GM20431 (cell line): ENCODE measurements around the gene EDDM13.
"Not testable (repeated sequence)": the region's sequence is repeated elsewhere in the genome, so short reads cannot be mapped to it uniquely, and the experiment has no call there.

Experiments used
- in situ Hi-C: fragments of 300-500 bp; cut with MseI, MboI; formaldehyde crosslinking; loops from one replicate; pipeline ENCODE4 v1.15.0; 2020; ENCODE audit warnings: low sequenced_read_pairs; ENCODE audit not compliant: unreplicated experiment

Gene EDDM13

DNA sequence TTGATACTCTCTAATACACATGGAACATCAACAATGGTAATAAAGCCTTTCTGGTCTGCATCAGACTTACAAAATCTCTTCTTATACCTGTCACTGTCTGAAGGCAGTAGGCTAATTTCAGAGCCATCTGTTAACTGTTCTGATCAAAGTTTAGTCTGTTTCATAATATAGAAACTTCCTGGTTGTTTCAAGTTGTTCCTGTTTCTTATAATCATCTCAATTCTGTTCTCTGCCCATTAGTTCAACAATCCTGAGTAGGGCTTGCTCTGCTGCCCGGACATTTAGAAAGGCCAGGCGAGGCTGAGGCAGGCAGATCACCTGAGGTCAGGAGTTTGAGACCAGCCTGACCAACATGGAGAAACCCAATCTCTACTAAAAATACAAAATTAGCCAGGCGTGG is 47.4 kb downstream of the EDDM13 start:
- in situ Hi-C loops: no loop called here

DNA sequence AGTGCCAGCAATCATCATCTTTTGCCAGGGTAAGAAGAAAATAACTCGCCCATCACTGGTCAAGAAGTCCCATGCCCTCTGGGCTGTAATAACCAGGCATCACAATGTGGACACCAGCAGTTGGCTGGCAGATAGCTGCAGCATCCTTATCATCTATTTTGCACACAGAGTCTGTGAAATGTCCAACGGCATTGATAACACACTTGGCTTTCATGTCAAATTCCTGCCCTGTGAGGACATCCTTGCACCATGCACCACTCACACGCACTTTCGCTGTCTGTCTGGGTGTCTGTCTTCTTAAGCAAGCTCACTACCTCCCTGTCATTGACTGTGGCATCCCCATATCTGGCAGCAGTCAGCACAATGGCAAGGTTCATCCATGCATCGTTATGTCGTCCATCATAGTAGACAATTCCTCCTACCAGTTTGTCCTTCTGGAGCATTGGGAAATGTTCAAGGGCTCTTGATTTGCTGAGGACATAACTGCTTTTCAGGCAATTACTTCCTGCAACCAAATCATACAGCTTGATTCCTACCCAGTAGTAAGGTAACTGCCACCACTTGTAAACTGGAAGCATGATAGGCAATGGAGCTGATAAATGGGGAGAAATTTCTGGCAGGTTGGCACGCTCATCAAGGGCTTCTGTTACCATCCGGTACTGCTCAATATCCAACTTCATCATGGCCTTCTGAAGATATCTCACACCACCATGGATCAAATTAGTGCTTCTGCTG is 48.9 kb downstream of the EDDM13 start:
- in situ Hi-C loops: no loop called here

DNA sequence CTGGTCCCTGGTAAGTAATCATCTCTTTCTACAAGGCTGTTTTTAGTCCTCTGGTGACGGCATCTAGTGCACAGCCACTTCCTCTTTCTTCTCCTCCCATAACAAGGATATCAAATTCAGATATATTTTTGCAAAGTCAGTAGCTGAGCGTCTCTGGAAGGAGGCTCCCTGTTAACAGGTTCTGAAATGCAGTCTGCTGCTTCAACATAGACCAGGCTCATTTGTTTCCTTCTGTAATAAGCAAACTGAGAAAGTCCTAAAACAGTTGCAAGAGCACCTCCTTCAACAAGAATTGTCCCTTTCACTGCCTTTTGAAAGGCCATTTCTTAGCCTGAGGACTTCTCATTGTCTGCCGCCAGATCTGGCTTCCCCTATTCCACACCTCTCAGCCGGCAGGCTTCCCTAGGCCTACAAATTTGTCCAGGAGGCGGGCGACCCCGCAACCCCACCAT is 49.5 kb downstream of the EDDM13 start:
- in situ Hi-C loops: no loop called here

DNA sequence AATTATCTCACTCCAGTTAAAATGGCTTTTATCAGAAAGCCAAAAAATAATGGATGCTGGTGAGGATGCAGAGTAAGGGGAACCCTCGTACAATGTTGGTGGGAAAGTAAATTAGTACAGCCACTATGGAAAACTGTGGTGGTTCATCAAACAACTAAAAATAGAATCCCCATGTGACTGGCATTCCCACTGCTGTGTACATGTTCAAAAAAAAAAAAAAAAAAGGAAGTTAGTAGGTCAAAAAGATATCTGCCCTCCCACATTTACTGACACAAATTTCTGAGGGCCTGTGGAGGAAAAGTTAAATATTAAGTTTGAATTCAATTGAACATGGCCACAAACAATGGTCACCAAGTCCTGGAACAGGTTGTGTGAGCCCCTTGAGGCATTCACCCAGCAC is 51.9 kb downstream of the EDDM13 start:
- in situ Hi-C loops: no loop called here

DNA sequence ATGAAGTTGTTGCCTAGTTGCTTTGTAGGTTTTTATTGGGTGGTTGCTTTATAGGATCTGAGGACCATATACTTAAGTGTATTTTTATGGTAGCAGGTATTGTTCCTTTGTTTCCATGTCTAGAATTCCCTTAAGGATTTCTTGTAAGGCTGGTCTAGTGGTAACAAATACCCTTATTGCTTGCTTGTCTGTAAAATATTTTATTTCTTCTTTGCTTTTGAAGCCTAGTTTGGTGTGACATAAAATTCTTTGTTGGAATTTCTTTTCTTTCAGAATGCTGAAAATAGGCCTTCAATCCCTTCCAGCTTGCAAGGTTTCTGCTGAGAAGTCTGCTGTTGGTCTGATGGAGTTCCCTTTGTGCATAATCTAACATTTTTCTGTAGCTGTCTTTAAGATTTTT is 60.1 kb downstream of the EDDM13 start:
- in situ Hi-C loops: no loop called here

DNA sequence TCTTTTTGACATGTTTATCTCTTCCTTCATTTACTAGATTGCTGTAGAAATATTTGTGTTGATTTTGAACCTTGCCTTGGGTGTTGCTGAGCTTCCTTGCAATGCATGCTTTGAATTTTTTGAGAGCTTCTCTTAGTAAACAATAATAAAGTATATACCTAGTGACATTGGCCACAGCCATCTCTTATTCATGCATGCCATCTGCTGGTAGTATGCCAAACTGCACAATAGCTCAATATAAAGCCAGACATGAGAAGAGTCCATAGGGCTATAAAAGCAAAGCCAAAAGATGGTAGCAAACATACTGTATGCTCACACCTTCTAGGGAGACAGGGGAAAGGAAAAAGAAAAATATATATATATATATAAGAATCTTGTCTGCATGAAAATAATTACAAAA is 61.0 kb downstream of the EDDM13 start:
- in situ Hi-C loops: no loop called here

DNA sequence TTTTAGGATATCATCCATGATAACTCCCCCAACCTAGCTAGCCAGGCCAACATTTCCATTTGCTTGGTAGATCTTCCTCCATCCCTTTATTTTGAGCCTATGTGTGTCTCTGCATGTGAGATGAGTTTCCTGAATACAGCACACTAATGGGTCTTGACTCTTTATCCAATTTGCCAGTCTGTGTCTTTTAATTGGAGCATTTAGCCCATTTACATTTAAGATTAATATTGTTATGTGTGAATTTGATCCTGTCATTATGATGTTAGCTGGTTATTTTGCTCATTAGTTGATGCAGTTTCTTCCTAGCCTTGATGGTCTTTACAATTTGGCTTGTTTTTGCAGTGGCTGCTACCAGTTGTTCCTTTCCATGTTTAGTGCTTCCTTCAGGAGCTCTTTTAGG is 62.8 kb downstream of the EDDM13 start:
- in situ Hi-C loops: not testable (repeated sequence)

DNA sequence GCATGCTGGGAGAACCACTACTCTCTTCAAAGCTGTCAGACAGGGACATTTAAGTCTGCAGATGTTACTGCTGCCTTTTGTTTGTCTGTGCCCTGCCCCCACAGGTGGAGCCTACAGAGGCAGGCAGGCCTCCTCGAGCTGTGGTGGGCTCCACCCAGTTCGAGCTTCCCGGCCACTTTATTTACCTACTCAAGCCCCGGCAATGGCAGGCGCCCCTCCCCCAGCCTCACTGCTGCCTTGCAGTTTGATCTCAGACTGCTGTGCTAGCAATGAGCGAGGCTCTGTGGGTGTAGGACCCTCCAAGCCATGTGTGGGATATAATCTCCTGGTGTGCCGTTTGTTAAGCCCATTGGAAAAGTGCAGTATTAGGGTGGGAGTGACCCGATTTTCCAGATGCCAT is 64.5 kb downstream of the EDDM13 start:
- in situ Hi-C loops: not testable (repeated sequence)

DNA sequence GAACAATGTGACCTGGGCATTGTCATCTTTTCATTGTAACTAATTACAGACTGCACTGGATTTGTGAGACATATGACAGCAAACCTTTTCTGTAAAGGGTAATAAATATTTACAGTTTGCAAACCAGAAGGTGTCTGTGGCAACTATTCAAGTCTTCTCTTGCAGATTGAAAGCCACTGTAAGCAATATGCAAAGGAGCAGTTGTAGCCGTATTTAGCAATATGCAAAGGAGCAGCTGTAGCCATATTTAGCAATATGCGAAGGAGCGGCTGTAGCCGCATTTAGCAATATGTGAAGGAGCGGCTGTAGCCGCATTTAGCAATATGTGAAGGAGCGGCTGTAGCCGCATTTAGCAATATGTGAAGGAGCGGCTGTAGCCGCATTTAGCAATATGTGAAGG is 66.5 kb downstream of the EDDM13 start:
- in situ Hi-C loops: not testable (repeated sequence)

DNA sequence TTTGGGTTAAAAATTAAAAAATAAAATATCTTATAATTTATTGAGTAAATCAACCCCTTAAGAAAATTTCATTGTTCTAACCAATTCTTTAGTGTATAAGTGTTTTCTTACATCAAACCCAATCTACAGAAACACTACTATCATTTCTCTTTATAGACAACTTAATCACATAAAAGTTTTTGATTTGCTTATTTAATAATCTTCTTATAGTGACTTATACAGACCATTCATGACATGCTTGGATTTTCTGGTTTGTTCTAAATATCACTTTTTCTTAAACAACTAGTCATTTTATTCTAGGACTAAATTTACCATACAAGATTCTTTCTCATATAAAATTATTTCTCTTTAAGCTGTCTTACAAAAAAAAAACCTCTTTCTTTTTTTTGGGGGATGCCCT is 69.4 kb downstream of the EDDM13 start:
- in situ Hi-C loops: loop anchor here (10.0 kb wide), 1 partner anchor 267 kb away; no protein-coding TSS in a partner anchor

DNA sequence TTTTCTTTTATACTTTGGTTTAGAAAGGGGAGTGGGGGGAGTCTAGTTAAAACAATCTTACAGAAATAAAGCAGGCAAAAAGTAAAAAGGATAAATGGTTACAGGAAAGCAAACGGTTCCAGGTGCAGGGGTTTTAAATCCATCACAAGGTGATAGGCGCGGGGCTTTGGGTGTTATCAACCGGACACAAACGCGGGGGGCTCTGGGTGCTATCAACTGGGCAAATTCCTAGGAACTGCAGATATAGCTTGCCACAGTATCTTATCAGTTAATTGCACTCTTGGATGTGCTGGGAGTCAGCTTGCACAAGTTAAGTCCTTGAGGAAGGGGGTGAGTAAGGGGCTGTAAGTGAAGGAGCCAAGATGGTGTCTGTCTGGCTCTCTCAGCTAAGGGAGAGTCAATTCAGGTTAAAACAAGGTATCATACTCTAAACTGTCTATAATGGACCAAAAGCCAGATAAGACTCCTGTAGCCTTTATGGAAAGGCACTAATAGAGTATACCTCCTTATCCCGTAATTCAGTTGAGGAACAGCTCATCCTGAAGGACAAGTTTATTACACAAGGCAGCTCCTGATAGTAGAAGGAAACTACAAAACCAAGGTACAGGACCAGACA is 74.7 kb downstream of the EDDM13 start:
- in situ Hi-C loops: loop anchor here (10.0 kb wide), 1 partner anchor 272 kb away; no protein-coding TSS in a partner anchor

DNA sequence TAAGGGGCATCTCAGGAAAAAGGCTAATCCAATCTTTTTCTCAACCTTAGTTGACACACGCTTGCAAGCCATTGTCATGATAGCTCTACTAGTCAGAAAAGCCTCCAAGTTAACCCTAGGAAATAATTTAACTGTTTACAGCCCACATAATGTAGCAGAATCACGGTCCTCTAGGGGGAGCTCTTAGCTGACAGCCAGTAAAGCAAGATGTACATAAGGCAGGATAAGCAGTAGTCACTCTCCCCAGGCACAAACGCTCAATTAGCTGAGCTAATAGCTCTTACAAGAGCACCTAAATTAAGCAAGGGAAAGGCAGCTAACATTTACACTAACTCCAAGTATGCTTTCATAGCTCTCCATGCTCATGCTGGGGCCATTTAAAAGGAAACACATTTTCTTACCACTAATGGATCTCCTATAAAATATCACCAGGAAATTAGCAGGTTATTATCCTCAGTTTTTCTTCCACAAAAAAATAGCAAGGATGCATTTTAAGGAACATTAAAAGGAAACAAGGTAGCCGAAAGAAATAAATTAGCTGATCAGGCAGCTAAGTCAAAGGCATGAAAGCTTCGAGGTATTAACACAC is 75.8 kb downstream of the EDDM13 start:
- in situ Hi-C loops: loop anchor here (10.0 kb wide), 1 partner anchor 274 kb away; no protein-coding TSS in a partner anchor

DNA sequence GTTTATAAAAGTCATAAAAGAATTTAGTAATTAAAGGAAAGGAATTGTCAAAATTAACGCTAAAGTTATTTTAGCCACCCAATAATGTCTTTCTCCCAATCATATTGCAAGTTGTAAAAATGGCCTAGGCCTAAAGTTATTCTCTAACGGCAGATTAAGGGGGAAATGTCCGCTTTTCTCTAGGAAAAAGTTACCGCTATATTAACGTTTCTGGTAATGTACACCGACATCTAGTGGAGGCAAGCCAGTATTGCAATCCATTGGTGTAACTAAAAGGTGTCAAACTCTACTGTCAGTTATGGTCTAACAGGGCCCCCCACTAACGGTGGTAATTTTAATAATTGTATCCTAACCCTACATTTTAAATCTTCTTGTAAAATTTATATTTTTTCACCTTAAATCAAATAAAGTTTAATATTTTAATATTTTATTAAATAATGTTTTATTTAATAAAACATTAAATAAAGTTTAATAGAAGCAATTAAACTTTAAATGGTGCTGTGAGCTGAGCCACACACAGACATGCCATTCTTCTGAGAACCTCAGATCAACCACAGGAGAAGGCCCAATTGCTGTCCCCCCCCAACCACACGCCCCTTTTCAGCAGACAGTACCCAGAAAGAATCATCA is 78.0 kb downstream of the EDDM13 start:
- in situ Hi-C loops: no loop called here

DNA sequence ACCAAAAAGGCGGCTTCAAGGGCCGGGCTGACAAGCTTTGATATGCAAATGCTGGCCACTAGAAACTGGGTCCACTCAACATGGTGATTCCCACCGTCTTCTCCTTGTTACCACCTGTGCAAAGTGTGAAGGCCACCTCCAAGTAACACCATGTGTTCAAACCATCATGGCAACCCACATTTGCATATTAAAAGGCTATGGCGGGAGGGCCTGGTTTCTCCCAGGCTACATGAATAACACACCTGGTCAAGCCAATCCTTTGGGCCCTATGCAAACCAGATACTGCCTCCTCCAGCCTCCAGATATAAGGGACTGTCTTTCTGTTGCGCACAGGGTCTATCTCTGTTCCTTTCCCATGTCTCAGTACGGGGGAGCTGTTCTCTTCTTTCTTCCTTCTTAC is 78.7 kb downstream of the EDDM13 start:
- in situ Hi-C loops: no loop called here

DNA sequence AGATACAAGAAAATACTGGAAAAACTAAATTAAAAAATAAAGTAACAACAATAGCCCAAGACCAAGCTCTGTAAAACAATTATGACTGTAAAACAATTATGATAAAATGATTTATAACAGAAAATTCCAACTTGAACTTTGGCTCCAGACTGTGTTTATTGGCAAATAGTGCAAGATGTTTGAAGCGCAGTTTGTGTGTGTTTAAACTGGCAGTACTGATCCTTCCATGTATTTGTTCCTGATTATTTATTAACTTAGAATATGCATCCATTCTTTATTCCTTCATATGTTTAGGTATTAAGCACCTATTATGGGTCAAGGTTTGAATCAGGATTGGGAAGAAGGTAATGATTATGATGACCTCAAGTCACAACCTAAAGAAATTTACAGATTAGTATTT is 83.0 kb downstream of the EDDM13 start:
- in situ Hi-C loops: no loop called here

DNA sequence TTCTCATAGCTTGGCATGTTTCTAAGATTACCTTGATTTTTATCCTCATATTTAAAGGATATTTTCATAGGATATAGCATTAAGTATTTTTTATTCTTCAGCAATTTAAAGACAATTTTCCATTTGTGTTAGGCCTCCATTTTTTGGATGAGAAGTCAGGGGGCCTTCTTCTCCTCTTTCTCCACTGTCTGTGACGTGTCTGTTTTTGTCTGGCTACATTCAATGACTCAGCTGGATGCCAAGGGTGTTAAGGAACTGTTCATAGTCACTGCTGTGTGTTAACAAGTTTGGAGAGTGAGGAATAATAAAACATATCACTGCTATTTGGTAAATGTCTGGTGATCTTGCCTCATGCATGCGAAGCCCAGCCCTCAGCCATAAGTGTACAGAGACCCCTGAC is 84.4 kb downstream of the EDDM13 start:
- in situ Hi-C loops: no loop called here
